Measurements from ENCODE around the gene JTB. TPM values are rescaled to one million over a fixed set of nuclear protein-coding genes. Genes with fewer than 3 reads are reported as not detected.

JTB gene
- total and polyA plus RNA-seq, 2 of the 4 experiments (the other 2 are of a cell fraction) = 123 to 138 TPM

GRCh38 chr1:153932156-153933131, 45.0 kb downstream of the JTB start:
- WGBS, 2 experiments (ENCODE audit: extremely low coverage in 2 of 2, insufficient read length in 1 of 2) = 100% methylated on average over 1 of the region's 18 CpGs; no CpG with 5 or more reads in 1 of the 2 experiments
- BruUV-seq (replicated peaks) = no TSS peak
- intact Hi-C loops (cut with micrococcal nuclease) = no loop called here

More at GRCh38 chr1:153932156-153933131, 45.0 kb downstream of the JTB start:
- H3K18ac ChIP-seq (ENCODE audit: low read depth, low read length) = no peak overlapping the region
- H3K4ac ChIP-seq (ENCODE audit: low read depth, low read length) = no peak overlapping the region
- in situ Hi-C loops (cut with MboI; ENCODE audit: low sequenced_read_pairs) (no loop called here), dilution Hi-C loops (cut with HindIII; ENCODE audit: low sequenced_read_pairs, unreplicated experiment) (no loop called here)
- H3K9me3 ChIP-seq (ENCODE audit: control insufficient read depth, insufficient read depth, low read length) = no peaks in the 10 kb centered on the region
- no peak overlapping the region for H3K27ac ChIP-seq (ENCODE audit: insufficient read depth, low read length)
- no peak overlapping the region for H3K4me2 ChIP-seq (ENCODE audit: low read depth, low read length)
- TF ChIP-seq ELK1 (IDR thresholded peaks at IDR 0.05; ENCODE audit: borderline replicate concordance, low read depth, low read length) (no peak), MXI1 (IDR thresholded peaks at IDR 0.05; ENCODE audit: borderline replicate concordance, low read depth, low read length) (no peak), USF2 (IDR thresholded peaks at IDR 0.05; ENCODE audit: low read depth, low read length) (no peak), MAZ (IDR thresholded peaks at IDR 0.05; ENCODE audit: borderline replicate concordance, low read depth, low read length) (no peak), MAFK (IDR thresholded peaks at IDR 0.05; ENCODE audit: low read depth, low read length) (no peak), CEBPB (IDR thresholded peaks at IDR 0.05; ENCODE audit: low read depth, low read length) (no peak), CHD1 (IDR thresholded peaks at IDR 0.05; ENCODE audit: low read depth, low read length) (no peak), POLR2A (IDR thresholded peaks at IDR 0.05; ENCODE audit: low read depth, low read length) (no peak), NFE2L2 (IDR thresholded peaks at IDR 0.05; ENCODE audit: low read depth, low read length) (no peak), CTCF (conservative IDR thresholded peaks at IDR 0.05; ENCODE audit: low read depth, low read length) (no peak)
- no peak overlapping the region for H3K14ac ChIP-seq (replicated peaks; ENCODE audit: low read depth, low read length)
- H3K23ac ChIP-seq (ENCODE audit: low read depth, low read length) = no peak overlapping the region
- peaks cover 6% of the 10 kb centered on the region for H3K9me1 ChIP-seq (ENCODE audit: insufficient read depth, low read length)
- H3K4me1 ChIP-seq (ENCODE audit: control insufficient read depth, insufficient read depth, low read length) = peaks cover 9% of the 10 kb centered on the region
- H3K56ac ChIP-seq (ENCODE audit: extremely low read depth, insufficient read depth, low read length) = no peak overlapping the region
- H2BK15ac ChIP-seq (ENCODE audit: low read depth, low read length) = no peak overlapping the region
- no peak overlapping the region for H3K4me3 ChIP-seq (ENCODE audit: insufficient read depth, low read depth, low read length)
- H3K79me1 ChIP-seq (ENCODE audit: low read depth in 1 of 2, low read length in 2 of 2) = peaks cover 0 to 4% of the 10 kb centered on the region in 2 experiments; a peak in 2 of 4 replicates
- CTCF ChIA-PET = no interaction called here
- no peak overlapping the region for H2AFZ ChIP-seq (replicated peaks; ENCODE audit: low read length, poor library complexity)
- no peak overlapping the region for H3K9ac ChIP-seq (ENCODE audit: low read depth, low read length)
- DNase-seq (no peak), ATAC-seq (ENCODE audit: low read depth) (no peak)
- H4K20me1 ChIP-seq (ENCODE audit: insufficient read depth, low read length) = peaks cover 6% of the 10 kb centered on the region; the same call in 1 of the 2 replicates
- H2BK5ac ChIP-seq (ENCODE audit: low read depth, low read length, poor library complexity, severe bottlenecking) = no peak overlapping the region
- H4K5ac ChIP-seq (ENCODE audit: low read depth, low read length) = no peak overlapping the region
- no peak overlapping the region for H2BK120ac ChIP-seq (ENCODE audit: low read depth, low read length)
- POLR2A ChIA-PET (ENCODE audit: unreplicated experiment) = no interaction called here
- no peak overlapping the region for H4K91ac ChIP-seq (ENCODE audit: insufficient read depth, low read depth, low read length)
- H3K36me3 ChIP-seq (ENCODE audit: control insufficient read depth, insufficient read depth, low read length) = peaks cover 57% of the 10 kb centered on the region
- H4K8ac ChIP-seq (ENCODE audit: low read depth in 2 of 2, low read length in 2 of 2) = no peak overlapping the region
- no peak overlapping the region for H2AK5ac ChIP-seq (ENCODE audit: low read depth, low read length)
- no peak overlapping the region for H2BK20ac ChIP-seq (ENCODE audit: low read depth, low read length)
- H2AK9ac ChIP-seq (replicated peaks; ENCODE audit: low read depth, low read length, poor library complexity) = no peak overlapping the region
- H3K27me3 ChIP-seq (ENCODE audit: control insufficient read depth, insufficient read depth, low read length) = no peaks in the 10 kb centered on the region
